NCI-H2227 treated with DMSO at 0.1 percent for 48 hours (cell line): Measurements from ENCODE around the gene PHACTR3.
"Not testable (repeated sequence)": the region's sequence is repeated elsewhere in the genome, so short reads cannot be mapped to it uniquely, and the experiment has no call there.

ENCODE experiments used
- DNase-seq: peaks from one replicate; lab custom pipeline; 2025; lab: John Stamatoyannopoulos, UW

The PHACTR3 gene

DNA sequence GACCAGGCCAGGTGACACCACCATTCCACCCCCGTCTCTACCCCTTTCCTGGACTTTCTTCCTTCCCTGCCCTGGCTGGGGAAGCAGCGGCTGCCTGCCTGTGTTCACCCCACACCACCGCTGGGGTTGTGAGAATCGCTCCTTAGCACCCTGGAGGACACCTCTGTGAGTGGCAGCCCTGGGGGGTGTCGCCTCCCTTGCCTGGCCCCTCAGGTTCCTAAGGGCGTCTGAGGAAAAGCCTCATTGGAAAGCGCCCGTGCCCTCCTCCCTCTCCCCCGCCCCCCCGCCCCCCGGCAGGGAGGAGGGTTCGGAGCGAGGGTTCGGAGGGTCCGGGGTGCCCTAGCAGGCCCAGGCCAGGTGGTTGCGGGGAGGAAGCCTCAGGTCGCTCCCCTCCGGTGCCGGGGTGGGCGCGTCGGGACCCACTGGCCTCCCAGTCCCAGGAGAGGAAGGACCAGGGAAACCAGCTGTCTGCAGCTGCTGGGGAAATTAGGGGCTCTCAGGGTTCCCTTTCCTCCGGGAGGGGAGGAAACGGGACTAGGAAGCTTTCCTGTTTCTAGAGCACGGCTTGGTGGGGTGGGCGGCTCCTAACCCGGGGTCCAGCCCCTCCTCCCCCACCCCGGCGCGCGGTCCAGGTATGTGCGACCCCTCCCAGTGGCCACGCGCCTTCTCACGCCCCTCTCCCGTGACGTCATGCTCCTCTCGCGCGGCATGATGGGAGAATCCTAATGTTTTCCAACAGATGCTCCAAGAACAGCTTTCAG lies at the start of gene PHACTR3:
TSS of gene PHACTR3 (plus strand) at position 760 of the 761 bp plus-strand sequence. CDS start 475 bp downstream, outside the sequence.
- peak; percentile 65 for DNase-seq

DNA sequence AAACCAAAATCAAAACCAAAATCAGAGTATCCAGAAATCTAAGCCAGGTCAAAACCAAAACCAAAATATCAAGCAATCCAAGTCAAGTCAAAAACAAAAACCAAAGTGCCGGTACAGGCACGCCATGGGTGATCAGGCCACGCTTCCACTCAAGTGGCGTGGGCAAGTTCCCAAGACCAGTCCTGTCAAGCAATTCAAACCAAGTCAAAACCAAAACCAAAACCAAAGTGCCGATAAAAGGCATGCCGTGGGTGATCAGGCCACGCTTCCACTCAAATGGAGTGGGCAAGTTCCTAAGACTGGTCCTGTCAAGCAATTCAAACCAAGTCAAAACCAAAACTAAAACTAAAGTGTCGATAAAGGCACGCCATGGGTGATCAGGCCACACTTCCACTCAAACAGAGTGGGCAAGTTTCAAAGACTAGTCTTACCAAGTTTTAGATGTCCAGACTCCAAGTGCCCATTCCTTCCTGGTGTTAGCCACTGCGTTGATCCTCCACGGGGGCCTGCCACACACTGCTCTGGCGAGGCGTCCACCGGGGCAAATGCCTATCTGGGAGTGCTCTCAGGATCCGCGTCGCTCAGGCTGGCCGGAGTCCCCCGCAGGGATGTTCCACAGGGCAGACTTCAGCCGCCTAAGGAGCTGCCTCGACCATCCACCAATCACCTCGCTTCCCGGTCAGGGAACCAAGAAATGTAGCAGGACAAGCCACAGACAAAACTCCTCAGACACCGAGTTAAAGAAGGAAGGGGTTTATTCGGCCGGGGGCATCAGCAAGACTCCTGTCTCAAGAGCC lies 46.4 kb upstream of the PHACTR3 start:
- DNase-seq, result not testable (repeated sequence)

DNA sequence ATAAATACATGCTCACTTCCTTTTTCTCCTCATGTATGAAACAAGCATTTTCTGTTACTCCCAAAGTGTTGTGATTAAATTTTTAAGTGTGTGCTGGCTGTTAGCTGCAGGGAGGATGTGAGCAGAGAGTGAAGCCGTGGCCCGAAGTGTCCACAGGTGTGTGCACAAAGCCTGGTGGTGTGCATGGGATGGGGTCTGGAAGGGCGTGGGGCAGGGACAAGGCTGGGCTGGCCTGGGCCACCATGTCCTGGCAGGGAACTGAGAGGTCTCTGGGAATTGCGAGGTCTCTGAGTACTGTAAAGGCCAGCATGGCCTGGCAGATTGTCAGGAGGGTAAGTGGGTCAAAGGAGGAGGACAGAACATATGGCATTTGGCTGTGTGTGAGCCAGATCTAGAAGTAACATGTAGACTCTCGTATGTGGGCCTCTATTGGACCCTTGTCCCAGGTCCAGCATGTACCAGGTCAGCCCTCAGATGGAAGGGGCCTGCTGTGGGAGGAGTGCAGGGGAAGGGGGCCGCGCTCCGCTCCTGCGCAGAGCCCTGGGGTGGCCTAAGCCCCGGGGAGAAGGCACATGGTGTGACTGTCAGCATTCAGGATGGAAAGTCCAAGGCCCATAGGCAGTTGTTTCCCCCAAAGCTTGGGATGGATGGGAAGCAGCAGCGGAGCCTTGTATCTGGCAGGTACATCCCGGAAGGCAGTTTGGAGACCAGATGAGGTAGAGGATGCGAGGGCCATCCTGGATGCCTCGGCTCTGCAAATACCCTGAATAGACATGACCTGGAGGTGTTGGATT lies 45.1 kb upstream of the PHACTR3 start:
- DNase-seq, result no peak

DNA sequence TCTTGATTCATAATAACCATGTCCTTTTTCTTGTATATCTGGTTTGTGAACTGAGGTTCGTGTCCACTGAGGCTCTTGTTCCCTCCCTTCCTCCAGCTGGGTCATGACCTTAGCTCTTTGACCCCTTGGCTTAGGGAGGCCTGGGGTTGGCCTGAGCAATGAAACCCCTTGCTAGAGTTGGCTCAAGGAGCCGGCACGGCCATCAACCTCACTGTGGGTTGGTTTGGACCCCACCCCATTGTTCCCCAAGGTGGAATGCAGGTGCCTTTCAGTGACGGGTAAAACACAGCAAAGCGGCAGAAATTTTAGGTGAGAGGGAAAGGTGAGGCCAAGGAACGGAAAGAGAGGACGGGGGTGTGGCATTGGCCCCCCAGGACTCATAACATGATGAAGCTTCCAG lies 44.5 kb upstream of the PHACTR3 start:
- DNase-seq, result no peak

DNA sequence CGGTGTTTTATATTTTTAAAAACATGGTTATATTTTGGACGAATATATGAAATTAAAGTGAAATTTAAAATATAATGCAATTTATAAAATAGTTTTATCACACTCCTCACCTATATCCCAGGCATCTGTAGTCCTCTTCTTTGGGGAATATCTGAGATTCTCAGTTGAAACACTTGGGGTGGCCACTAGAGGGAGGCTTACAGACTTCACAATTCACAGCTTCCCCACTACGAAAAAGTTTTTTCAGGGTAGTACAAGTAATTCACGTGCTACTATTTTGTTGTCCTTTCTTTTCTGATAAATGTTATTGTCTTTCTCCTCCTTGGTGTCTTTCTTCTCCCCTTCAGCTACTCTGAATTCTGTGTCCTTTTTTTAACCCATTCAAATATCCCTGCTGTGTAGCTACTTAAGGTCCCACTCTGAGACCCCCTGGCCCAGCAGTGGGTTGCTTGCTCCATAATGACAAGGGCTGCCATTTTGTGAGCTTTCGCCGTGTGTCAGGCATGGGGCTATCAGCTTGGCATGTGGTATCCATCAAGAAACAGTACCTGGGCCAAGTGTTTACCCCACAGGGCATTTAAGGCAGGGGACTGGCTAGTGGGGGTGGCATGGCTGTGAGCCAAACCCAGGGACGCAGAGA lies 43.6 kb upstream of the PHACTR3 start:
- no peak for DNase-seq

DNA sequence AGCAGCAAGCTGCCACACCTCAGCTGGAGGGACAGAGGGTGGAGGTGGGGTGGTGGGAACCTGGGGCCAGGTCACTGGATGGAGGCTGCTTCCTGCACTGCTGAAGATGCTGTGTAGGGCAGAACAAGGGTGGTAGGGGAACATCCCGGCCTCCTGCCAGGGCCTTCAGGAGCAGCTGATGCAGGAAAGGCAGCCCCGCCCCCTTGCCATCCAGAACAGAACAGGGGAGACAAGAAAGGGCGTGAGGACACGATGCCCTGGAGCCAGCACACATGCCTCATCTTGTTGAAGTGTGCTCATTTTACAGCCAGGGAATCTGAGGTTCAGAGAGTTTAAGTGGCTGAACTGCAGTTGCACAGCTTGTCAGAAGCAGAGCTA lies 43.1 kb upstream of the PHACTR3 start:
- no peak for DNase-seq

DNA sequence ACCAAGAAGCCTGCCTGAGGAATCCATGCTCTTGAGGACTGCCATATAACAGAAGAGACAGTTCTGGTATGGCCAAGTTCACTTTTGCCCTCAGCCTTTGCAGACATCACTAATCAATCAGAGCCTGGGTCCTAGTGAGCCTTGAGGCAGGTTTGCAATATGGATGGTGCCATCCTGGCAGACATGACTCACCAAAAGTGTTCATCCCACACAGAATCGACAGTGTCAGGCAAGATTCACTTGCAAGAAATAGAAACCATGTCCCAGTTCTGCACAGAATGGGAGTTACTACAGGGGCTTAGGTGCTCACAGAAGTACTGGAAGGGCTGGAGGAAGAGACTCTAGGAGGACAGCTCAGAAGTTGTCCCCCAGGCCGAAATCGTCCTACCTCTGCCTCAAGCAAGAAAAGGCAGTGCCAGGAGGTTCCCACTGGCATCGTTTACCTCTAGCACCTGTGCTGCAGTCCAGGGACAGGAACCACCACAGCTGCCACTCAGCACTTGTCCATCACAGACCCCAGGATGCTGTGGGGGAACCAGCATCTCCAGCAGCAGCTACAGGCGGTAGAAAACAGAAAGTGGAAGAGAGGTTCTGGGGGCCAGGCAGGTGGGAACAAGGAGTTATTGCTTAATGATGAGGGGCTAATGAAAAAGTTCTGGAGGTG lies 42.6 kb upstream of the PHACTR3 start:
- DNase-seq, result no peak

DNA sequence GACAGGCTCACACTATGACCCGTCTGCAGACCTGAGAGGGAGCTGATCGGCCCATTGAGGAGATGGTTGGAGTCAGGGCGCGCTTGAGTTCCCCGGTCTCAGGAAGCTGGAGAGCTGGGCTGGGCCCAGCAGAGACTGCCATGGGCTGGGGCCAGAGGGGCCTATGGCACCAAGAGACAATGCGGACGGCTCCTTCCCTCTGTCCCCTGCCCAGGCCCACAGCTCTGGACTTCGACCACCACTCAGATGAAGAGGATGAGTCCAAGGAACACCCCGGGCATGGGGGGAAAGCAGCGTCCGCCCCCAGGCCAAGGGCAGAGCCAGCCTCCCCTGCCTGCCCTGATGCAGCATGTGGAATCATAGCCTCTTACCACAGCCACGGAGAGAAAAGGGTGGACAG lies 40.2 kb upstream of the PHACTR3 start:
- DNase-seq, result no peak

DNA sequence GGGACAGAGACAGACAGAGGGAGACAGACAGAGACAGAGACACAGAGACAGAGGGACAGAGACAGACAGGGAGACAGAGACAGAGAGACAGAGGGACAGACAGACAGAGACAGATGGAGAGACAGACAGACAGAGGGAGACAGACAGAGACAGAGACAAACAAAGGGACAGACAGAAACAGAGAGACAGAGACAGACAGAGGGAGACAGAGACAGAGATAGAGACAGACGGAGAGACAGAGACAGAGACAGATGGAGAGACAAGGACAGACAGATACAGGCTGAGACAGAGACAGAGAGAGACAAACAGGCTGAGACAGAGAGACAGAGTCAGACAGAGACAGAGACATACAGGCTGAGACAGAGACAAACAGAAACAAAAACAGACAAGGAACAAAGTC lies 39.4 kb upstream of the PHACTR3 start:
- no peak for DNase-seq

DNA sequence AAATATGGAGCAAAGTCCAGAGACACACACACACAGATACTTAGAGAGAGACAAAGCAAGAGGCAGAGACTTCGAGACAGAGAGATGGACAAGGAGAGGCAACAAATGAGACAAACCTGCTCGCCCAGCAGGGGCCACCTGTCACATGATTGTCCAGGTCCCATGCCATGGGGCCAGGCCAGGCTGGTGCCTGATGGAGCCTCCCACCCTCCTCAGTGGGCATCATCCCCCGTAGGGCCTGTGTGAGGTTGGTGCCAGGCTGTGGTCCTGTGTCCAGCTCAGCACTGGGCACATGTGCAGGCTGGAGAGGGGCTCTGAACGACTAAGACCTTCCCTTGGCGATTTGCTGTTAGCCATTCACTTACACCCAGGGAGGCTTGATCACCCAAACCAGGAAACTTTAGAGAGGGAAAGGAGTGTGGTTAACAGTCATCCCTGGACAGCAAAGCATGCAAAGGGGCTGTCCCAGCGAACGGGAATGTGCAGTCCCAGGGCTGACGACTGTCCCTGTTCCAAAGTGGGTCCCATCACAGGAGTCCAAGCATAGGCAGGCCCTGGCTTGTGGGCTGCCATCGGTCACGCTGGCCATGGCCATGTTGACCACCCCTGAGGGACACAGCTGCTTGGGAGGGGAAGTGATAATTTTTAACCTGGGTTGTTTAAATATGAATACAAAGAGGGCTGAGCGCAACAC lies 38.4 kb upstream of the PHACTR3 start:
- DNase-seq, result no peak

DNA sequence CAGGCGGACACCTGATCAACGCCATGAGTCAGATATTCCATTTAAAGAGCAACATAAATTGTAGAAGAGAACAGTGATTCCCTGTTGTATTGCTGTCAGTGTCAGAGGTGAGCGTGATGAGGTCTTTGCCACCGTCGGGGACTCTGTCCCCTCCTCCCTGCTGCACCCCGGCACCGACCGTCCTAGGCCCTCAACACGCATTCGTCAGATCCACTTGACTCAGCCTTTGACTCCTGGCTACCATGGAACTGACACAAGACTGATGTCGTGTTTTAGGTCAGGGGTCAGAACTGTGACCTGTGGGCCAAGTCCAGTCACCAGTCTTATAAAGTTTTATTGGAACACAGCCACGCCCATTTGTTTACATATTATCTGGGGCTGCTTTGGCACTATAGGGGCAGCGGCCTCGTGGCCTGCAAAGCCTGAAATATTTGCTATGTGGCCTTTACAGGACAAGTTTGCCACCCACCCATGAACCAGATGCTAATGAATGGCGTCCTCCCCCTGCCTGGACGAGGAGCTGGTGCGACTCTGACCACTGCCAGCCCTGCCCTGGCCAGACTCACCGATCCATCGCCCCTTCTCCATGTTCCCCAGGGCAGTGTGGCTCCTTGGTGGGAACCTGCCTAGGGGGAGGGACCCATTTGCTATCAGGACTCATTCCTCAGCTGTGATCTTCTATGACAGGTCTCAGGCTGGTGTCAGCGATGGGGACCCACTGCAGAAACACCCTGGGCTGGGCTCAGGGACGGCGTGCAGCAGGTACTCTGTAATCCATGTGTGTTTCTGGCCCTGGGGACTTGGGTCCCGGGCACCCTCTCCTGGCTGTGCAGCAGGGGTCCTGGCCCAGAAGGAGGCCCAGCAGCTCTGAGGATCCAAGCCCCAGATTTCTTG lies 37.5 kb upstream of the PHACTR3 start:
- no peak for DNase-seq

DNA sequence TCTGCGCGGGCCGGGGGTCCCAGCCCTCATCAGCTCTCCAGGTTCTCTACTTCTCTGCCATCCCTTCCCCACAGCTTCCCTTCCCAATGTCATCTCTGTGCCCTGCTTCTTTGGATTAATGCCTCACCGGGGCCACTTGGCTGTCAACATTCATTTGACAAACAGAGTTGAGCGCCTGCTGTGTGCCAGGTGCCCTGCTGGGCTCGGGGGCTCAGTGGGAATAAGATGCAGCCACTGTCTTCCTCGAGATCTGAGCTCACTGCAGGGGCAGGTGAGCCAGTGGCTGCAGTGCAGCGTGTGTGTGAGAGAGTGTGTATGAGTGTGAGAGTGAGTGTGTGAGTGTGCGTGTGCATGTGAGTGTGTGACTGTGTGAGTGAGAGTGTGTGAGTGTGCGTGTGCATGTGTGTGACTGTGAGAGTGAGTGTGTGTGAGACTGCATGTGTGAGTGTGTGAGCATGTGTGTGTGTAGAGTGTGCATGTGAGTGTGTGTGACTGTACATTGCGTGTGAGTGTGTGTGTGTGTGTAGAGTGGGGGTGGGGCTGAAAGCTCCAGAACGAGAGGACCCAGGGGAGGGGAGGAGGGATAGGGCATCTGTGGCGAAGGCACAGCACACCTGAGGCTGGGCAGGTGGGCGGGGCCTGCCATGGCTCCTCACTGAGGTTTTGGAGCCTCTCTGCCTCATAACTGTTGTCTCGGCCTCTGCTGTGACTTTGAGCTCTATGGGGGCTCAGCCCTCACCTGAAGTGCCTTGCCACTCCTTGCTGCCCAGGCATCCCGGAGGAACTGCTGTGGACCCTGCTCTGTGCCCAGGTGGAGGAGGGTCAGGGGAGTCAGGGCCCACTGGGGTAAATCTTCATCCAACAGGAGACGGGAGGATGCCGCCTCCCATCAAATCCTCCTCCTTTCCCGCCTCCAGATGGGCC lies 36.5 kb upstream of the PHACTR3 start:
- no peak for DNase-seq

DNA sequence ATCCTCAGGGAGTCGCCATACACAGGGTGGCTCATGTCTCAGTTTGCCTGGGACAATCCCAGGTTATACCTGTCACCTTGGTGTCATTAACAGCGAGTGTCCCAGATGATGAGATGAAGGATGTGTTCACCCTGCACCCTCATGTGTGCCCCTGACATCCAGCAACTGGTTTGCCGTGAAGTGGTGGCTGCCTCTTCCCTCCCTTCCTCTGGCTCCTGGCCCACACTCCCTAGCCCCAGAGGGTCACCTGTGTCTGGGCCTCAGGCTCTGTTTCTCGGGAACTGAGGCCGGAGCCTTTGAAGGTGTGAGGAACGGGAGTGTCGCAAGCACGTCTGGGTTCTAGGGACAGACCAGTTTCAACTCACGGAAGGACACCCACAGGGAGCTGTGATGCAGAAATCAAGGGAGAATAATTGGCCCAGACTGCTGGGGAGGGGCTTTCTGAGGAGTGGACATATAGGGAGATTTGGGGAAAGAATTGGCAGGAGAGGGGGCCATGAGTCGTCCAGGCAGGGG lies 35.8 kb upstream of the PHACTR3 start:
- no peak for DNase-seq

DNA sequence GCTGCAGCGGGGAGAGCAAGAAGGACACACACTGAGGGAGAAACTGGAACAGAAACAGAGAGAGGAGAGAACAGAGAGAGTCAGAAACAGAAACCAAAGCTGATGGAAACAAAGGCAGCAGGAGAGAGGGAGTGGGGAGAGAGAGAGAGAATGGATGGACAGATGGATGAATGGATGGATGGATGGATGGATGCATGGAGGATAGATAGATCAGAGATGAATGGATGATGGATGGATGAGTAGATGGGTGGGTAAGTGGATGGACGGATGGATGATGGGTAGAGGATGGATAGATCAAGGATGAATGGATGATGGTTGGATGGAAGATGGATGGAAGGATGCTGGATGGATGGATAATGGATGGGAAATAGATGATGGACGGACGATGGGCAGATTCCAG lies 35.0 kb upstream of the PHACTR3 start:
- DNase-seq, result no peak

DNA sequence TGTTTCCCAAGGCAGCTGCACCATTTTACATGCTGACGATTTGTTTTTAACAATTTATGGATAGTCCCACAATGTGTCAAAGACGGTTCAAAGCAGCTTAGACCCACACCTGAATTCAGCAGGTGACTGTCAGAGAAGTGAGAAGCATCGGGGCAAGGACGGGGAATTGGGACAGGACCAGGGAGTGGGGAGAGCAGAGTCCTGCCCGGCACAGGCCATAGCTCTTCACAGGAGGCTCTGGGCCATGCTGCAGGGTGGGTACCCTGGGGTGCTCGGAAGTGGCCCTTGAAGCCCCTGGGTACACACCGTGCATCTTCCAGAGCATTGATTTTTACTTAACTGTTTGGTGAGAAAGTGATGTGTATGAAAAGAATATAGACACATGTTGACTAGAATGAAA lies 33.2 kb upstream of the PHACTR3 start:
- no peak for DNase-seq

DNA sequence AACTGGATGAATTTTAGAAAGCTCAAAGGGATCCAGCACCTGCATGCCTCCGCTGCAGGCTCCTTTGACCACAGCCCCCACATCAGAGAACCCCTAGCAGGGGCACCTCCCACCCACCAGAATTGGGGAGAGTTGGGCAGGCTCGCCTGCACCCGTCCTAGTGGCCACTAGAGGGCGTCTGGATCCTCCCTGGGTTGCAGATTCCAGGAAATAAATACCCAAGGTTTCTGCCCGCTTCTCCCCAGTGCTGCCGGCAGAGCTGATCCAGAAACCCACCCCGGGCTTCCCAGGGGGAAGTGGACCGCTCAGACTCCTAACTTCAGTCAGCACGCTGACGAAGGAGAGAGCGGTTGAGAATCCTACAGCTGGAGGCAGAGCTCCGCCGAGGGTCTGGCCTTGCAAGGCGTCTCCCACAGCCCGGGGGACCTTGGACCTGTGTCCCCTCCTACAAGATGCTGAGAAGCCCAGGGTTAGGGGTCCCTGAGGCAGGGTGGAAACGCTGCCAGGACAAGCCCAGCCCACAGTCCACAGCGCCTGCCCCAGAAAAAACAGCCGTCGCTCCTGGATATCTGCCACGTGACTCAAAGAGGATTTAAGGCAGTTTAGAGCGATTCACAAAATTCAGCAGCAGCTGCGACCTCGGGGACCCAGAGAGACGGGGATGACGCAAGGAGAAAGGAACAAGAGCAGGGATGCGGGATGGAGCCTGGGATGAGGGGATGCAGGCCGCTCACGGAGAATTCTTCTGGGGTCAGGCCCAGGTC lies 32.6 kb upstream of the PHACTR3 start:
- DNase-seq, result peak; percentile 72

DNA sequence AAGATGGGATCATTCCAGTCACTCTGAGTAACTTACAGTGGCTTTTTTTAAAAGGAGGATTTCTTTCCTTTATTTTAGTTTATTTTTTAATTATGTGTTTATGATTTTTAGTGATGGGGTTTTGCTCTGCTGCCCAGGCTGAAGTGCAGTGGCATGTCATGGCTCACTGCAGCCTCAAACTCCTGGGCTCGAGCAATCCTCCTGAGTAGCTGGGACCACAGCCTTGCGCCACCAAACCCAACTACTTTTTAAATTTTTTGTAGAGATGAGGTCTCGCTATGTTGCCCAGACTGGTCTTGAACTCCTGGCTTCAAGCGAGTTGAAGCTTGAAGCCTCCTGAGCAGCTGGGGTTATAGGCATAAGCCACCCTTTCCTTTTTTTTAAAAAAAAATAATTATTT lies 31.8 kb upstream of the PHACTR3 start:
- no peak for DNase-seq

DNA sequence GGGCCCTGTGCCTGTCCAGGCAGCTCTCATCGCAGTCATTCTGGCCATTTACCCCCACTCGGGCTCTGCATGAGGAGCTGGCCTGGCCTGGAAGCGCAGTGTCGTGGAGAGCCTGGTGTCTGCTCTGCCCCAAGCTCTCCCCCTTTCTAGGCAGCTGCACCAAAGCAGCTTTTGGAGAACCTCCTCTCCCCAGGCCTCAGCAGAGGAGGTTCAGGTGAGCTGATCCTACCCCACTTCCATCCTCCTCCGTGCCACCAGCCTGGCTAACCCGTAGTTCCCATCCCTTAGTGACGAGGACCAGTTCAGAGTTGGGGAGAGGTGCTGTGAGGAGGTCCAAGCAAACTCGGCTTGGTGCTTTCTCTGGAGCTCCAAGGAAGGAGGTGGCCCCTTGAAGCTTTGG lies 30.5 kb upstream of the PHACTR3 start:
- DNase-seq, result no peak
